ENCODE measurements around the gene WNK2.

GRCh38 chr9:93256878-93257807 lies 73.2 kb downstream of the WNK2 start:
- TF ChIP-seq CTCF (IDR thresholded peaks at IDR 0.05) (no peak), POLR2A (IDR thresholded peaks at IDR 0.05) (no peak)
